ACC112 (cell line): ENCODE measurements around the gene EEPD1.
A peak's percentile ranks its signal among the peaks of the same experiment; 100 is the strongest.

Source experiments
- H2AFZ ChIP-seq: fragments of 200-600 bp; sonication (generic); one replicate; pipeline ENCODE4 v1.6.0; 2017; ENCODE audit warnings: antibody characterized with exemption, low read length; ENCODE audit not compliant: unreplicated experiment
- H3K27ac ChIP-seq: fragments of 200-600 bp; sonication (generic); 2 replicates; pipeline ENCODE4 v1.5.1; 2014; ENCODE audit warnings: low read depth, mild to moderate bottlenecking, antibody characterized with exemption, low read length, moderate library complexity
- H3K27me3 ChIP-seq: fragments of 200-600 bp; sonication (generic); 2 replicates; pipeline ENCODE4 v1.6.1; 2014; ENCODE audit warnings: mild to moderate bottlenecking, antibody characterized with exemption, low read length, moderate library complexity, mixed read lengths; ENCODE audit not compliant: insufficient read depth
- H3K36me3 ChIP-seq: fragments of 200-600 bp; sonication (generic); 2 replicates; pipeline ENCODE4 v1.6.1; 2016; ENCODE audit warnings: mild to moderate bottlenecking, antibody characterized with exemption, low read length, moderate library complexity, mixed read lengths; ENCODE audit not compliant: insufficient read depth
- H3K4me1 ChIP-seq: fragments of 200-600 bp; sonication (generic); one replicate; pipeline ENCODE4 v1.6.1; 2016; ENCODE audit warnings: low read length, mixed read lengths; ENCODE audit not compliant: insufficient read depth, unreplicated experiment, control insufficient read depth
- H3K4me3 ChIP-seq: fragments of 200-600 bp; sonication (generic); 2 replicates; pipeline ENCODE4 v1.5.1; 2014; ENCODE audit warnings: mild to moderate bottlenecking, low read depth, low read length
- H3K79me2 ChIP-seq: fragments of 200-600 bp; sonication (generic); one replicate; pipeline ENCODE4 v1.6.0; 2016; ENCODE audit warnings: low read length; ENCODE audit not compliant: control insufficient read depth, unreplicated experiment, insufficient read depth

EEPD1 gene

GRCh38 chr7:36207451-36208291 lies 54.6 kb downstream of the EEPD1 start:
- Histone ChIP-seq H3K27ac (peak overlapping the region; percentile 52), H3K4me1 (peaks cover 26% of the 10 kb centered on the region), H3K36me3 (no peaks in the 10 kb centered on the region), H3K4me3 (no peak overlapping the region), H2AFZ (peak overlapping the region; percentile 23), H3K27me3 (no peaks in the 10 kb centered on the region), H3K79me2 (no peaks in the 10 kb centered on the region)

DNA sequence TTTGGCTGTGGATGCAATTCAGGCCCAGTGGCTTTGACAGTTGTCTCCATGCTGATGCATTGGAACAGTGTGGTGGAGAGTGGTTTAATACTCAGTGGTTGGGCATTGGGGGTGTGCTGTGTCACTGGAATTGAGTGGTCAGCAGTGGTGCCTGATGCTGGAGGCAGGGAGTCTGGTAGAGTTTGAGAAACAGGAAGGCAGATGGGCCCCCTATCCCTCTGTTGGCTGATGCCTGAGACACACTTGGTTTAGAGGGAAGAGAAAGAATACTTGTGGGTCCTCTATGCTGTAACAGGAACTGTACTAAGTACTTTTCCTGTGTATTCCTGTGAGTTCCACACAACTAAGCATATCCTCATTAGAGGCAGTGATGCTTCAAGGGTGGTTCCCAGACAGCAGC lies 55.4 kb downstream of the EEPD1 start:
- Histone ChIP-seq H3K27me3 (no peaks in the 10 kb centered on the region), H3K4me1 (peaks cover 26% of the 10 kb centered on the region), H3K79me2 (no peaks in the 10 kb centered on the region), H3K27ac (peak overlapping the region; percentile 52; the same call in 1 of the 2 replicates), H2AFZ (no peak overlapping the region), H3K4me3 (no peak overlapping the region), H3K36me3 (no peaks in the 10 kb centered on the region)

- Histone ChIP-seq H3K4me1 (peaks cover 26% of the 10 kb centered on the region), H3K36me3 (no peaks in the 10 kb centered on the region), H3K27me3 (no peaks in the 10 kb centered on the region), H3K27ac (no peak overlapping the region), H3K79me2 (no peaks in the 10 kb centered on the region), H3K4me3 (no peak overlapping the region), H2AFZ (no peak overlapping the region)
Observed at GRCh38 chr7:36208997-36209813, 56.2 kb downstream of the EEPD1 start.

- Histone ChIP-seq H3K27ac (no peak overlapping the region), H3K79me2 (no peaks in the 10 kb centered on the region), H2AFZ (no peak overlapping the region), H3K36me3 (no peaks in the 10 kb centered on the region), H3K27me3 (no peaks in the 10 kb centered on the region), H3K4me1 (peaks cover 26% of the 10 kb centered on the region), H3K4me3 (no peak overlapping the region)
Observed at GRCh38 chr7:36209814-36210183, 56.7 kb downstream of the EEPD1 start.

DNA sequence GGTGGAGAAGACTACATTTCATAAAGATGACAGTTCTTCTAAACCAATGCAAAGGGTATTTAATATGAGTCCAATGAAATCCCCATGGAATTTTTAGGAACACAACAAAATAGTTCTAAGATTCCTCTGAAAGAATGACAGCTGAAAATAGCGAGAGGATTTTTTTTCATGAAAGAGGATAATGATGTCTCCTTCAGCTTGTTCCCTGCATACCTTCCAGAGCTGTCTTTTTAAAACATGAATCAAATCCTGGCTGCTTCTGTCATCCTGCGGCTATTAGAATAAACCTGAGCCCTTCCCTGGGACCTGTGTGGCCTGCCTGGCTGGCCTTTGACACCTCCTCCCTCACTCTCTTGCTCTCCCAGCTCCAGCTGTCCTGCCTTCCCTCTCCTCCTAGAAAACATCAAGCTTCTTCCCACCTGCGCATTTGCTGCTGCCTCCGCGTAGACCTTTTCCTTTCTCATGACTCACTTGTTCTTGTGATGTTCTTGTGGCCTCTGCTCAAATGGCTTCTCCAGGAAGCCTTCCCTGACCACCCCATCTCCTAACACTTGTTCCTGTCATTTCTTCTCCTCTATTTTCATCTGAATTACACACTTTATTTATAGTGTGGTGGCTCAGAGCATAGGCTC lies 57.4 kb downstream of the EEPD1 start:
- H3K4me1 ChIP-seq, result peaks cover 26% of the 10 kb centered on the region
- H3K36me3 ChIP-seq, result no peaks in the 10 kb centered on the region
- H3K27ac ChIP-seq, result no peak overlapping the region
- no peaks in the 10 kb centered on the region for H3K79me2 ChIP-seq
- no peak overlapping the region for H3K4me3 ChIP-seq
- no peak overlapping the region for H2AFZ ChIP-seq
- no peaks in the 10 kb centered on the region for H3K27me3 ChIP-seq

DNA sequence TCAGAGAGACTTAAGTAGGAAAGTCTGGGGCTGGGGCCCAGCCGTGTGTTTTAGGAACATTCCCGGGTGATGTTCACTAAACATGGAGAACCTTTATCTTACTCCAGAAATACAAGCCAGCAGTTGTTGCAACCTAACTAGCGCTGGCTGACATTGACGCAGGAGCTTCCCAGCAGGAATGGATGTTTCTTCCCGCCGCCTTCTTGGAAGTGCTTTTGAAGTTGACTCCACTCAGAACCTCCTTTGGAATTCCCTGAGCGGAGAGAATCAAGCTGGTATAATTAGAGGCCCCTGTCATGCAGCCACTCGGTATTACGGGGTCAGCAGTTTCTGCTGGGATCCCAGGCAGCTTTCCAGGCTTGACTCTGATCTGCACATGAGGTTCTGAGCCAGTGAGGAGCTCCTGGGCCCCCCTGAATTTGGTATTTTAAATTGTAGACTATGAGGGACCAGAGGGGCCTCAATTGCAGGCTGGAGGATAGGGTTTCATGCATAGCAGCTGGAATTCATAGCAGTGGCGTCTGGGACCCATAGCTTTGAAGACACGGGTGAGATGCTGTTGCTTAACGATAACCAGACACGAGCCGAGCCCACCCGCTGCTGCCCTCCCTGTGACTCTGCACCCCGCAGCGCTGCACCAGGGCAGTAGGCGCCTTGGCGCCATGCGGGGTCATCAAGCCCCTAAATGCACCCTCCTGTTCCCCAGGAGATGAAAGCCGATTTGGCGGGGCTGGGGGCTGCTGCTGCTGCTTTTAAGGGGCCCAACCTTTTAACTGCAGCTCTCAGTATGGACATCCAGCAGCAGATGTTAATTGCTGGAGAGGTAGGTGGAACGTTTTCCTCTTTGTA lies 61.8 kb downstream of the EEPD1 start:
- Histone ChIP-seq H3K4me3 (no peak overlapping the region), H3K27ac (no peak overlapping the region), H3K79me2 (no peaks in the 10 kb centered on the region), H3K36me3 (no peaks in the 10 kb centered on the region), H3K27me3 (no peaks in the 10 kb centered on the region), H3K4me1 (peaks cover 8% of the 10 kb centered on the region), H2AFZ (no peak overlapping the region)

DNA sequence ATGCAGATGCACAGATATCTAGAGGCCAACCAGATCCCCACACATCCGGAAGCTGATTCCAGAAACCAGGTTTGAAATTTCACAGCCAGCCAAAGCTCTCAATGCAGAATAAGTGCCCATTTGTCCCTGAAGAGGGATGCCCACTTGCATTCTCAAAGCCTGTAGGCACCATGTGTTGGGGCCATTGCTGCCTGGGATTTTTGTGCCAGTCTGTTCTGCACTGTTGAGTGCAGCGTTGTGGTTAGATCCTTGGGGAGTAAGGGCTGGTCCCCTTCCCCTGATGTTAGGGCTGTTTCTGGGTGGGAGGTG lies 62.4 kb downstream of the EEPD1 start:
- no peak overlapping the region for H3K4me3 ChIP-seq
- no peak overlapping the region for H2AFZ ChIP-seq
- H3K79me2 ChIP-seq, result no peaks in the 10 kb centered on the region
- no peaks in the 10 kb centered on the region for H3K36me3 ChIP-seq
- H3K27ac ChIP-seq, result no peak overlapping the region
- no peaks in the 10 kb centered on the region for H3K27me3 ChIP-seq
- peaks cover 6% of the 10 kb centered on the region for H3K4me1 ChIP-seq

GRCh38 chr7:36216063-36216684 lies 63.1 kb downstream of the EEPD1 start:
- Histone ChIP-seq H3K27me3 (no peaks in the 10 kb centered on the region), H3K27ac (no peak overlapping the region), H3K4me3 (no peak overlapping the region), H3K79me2 (no peaks in the 10 kb centered on the region), H3K36me3 (no peaks in the 10 kb centered on the region), H2AFZ (no peak overlapping the region), H3K4me1 (no peaks in the 10 kb centered on the region)

GRCh38 chr7:36217211-36217960 lies 64.3 kb downstream of the EEPD1 start:
- H3K36me3 ChIP-seq, result no peaks in the 10 kb centered on the region
- H3K4me3 ChIP-seq, result no peak overlapping the region
- H3K79me2 ChIP-seq, result no peaks in the 10 kb centered on the region
- H3K27ac ChIP-seq, result no peak overlapping the region
- no peaks in the 10 kb centered on the region for H3K27me3 ChIP-seq
- no peaks in the 10 kb centered on the region for H3K4me1 ChIP-seq
- no peak overlapping the region for H2AFZ ChIP-seq
